GM18870 (cell line): Measurements from ENCODE around the gene UBE2J2.

Source experiments
- ATAC-seq: cut with Tn5 transposase; IDR thresholded peaks from one replicate; pipeline ENCODE4 v1.9.1; 2021; ENCODE audit warnings: moderate library complexity; ENCODE audit not compliant: unreplicated experiment

Gene UBE2J2

DNA sequence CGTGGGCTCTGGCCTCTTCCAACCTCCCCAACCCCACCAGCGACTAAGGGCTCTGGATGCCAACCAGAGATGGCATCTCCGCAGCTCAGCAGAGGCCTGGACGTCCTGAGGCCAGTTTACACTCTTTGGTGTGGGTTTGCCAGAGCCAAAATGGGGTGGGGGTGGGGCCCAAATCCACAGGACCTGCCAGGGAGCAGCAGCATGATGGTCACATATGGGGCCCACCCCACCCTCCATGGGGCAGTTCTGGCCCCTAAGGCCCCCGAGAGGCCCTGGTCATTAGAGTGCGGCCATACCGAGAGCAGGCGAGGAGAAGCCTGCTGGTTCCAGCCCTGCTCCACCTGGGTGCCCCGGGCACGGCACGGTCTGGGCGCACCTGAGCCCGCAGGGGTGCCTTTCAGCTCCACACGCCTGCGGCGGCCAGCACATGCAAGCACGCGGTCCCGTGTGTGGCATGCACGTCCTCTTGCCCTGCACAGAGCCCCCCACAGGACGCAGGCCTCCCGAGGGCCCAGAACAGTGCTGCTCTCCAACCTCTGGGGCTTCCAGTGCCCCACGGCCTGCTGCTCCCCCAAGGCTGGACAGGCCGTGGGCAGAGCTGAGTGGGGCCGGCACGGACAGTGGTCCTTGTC lies 31.9 kb downstream of the UBE2J2 start:
- ATAC-seq: no peak

DNA sequence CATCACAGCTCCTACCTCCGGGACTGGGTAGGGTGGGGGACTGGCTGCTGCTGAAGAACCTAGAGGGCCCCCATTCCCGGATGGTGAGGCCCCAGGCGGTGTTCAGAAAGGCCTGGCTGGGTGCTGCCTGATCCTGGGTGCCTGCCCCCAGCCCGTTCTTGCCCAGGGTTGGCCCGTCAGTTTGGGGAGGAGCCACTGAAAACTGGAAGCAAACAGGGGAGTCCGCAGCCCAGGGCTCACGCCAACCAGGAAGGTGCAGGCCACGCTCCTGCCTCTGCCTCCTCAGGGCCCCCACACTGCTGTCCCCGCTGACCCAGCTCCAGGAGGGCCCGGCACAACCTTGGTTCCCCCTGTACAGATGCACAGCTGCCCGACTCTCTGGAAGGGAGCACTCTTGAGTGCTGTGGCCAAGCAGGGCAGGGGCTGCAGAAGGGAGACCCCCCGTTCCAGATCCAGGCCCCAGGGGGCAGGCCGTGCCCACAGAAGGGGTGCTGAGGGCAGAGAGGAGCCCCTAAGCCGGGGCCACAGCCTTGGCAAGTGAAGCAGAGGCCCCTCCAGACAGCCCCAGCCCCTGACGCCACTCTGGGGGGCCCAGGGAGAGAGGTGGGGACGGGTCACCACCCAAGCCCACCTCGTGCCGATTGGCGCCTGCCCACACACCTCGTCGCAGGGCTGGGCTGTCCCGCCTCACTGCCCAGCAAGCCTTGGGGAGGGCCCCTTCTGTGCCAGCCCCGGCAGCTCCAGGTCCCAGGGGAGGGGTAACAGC lies 32.6 kb downstream of the UBE2J2 start:
- no peak for ATAC-seq

DNA sequence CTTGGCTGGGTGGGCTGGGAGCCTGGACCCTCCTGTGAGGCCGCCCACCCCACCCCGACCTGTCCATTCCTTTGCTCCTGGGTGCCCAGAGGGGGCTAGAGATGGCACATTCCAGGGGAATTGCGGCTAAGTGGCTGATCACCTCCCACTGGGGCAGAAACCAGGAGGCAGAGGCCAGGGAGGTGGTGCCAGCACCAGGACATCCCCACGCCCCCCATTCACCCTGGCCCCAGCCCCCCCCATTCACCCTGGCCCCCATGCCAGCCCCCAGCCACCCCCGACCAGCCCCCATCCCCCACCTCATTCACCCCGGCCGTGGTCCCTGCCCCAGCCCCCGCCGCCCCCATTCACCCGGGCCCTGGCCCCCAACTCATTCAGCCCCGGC lies 33.3 kb downstream of the UBE2J2 start:
- ATAC-seq: no peak

DNA sequence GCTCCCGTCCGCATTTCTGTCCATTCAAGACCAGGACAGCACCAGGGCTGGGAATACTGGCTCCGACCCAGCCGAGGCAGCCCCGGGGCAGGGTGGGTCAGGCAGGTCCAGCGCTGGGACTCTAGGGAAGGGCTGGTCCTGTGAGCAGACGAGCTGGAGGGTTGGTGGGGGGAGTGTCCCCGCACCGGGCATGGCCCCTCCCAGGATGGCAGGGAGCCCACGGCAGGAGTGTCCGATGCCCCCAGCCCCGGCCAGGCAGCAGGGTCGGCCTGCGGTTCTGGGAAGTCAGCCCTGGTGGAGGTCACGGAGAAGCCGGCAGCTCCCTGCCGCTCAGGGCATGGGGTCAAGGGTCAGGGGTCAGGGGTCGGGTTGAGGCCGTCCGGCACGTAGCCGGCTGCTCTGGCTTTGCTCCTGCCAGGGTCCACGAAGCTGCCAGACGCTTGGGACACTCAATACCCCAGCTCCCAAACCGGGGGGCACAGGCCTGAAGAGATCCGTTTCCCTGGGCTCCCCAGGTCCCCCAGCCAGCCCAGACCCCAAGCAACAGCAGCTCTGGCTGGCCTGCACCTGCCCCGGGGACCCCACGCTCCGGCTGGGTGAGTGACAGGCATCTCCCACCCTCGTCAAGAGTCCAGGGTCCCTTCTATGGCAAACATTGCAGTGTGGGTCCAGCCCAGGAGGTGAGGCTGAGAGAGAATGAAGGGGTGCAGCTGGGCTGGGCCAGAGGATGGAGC lies 33.9 kb downstream of the UBE2J2 start:
- no peak for ATAC-seq

DNA sequence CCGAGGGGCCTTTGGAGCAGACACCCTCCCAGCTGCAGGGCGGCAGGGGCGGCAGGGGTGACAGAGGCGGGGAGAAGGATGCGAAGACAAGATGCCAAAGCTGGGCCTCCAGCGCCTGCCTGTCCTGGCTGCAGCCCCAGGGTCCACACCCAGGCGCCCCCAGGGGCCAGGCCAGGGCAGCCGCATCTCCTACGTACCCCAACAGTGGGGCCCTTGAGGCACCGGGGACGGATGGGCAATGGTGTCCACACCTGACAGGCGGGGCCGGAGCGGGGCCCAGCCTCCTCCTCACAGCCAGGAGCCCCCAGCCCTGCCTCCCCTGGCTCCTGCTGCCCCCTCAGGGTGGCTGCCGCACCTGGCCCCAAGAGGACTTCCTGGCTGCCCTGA lies 34.4 kb downstream of the UBE2J2 start:
- ATAC-seq: no peak

DNA sequence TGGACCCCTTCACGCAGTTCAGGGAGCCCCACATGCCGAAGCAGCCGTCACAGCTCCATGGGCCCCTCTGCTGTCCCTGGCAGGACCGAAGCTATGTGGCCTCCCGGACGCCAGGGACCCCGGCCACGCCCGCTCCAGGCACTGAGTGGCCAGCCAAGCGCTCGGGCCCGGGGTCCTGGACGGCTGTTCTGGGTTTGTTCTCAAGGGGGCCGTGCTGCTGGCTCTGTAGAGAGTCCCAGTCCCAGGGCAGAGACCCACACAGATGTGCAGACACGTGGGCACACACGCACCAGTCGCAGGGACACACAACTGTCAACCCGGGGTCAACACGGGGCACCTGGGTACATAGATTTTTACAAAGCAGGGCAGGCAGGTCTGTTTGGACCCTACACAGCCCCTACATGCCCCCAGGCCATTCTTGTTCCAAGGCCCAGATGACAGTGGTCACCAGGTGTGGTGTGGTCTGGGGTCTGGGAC lies 34.9 kb downstream of the UBE2J2 start:
- ATAC-seq: no peak

DNA sequence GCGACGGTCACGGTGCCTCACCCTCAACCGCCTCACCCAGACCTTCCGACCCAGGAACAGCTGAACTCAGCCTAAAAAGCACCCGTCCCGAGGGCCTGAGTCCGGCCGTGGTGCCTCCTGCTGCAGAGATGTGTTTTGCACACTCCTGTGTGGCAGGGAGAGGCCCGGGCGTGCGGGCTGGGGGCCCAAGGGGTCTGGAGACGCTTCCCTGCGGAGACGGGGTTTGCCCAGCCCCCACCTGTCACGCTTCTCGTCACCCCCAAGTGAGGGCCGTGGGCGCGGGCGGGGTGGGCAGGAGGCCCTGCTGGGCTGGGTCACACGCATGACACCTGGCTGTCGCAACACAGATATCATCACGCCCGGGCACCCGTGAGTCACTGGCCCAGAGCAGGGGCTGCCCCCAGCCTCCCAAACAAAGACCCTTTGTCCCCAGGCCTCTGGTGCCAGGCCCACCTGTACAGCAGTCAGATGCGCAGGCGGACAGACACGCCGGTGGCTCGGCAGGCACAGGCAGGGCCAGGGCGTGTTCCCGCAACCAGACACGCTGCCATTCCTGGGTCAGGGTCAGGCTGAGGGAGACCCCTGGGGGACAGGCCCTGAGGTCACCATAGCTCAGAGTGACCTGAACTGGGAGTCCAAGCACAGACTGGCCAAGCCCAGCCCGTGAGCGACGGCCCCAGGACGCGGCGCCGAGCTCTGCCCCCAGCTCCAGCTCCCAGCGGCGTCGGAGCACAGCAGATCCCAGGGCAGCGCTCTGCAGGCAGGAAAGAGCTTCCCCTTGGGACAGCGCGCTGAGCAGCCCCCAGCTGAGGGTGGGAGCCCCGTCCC lies 35.6 kb downstream of the UBE2J2 start:
- ATAC-seq: no peak

DNA sequence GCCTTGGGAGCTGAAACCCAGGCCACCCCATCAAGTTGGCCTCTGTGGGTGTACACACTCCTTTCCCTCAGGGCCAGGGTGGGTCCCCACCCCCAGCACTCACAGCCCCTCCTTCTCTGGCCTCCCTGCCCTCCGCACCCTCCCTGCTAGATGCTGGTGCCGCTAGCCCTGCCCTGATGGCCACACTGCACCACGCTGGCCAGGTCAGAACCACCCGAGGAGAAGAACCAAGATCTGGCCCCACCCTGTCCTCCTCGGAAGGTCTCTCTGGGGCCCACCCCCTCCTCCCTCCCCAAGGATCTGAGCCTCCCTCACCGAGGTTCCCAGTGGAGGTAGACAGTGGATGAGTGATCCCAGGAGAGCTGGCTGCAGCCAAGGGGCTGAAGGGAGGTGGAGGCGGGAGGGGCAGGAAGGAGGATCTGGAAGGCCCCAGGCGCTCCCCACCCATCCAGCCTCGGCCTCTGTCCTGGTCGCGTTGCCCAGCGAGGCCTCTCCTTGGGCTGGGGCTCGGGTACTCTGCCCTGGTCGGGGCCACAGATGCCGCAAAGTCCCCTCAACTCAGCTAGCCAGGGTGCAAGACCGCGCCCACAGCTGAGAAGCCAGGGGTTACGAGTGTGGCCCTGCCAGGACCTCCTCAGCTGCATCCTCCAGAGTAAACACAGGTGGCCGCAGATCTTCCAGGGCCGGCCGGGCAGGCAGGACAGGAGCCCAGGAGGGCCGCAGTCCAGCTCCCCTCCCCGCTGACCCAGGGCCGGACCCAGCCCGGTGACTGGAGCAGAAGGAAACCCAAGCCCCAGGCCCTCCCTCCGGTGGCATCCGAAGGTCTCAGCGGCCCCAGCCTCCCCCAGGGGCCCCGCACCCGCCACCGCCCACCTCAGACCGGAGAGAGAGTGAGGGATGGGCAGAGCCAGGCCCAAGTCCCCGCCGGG lies 36.4 kb downstream of the UBE2J2 start:
- no peak for ATAC-seq

DNA sequence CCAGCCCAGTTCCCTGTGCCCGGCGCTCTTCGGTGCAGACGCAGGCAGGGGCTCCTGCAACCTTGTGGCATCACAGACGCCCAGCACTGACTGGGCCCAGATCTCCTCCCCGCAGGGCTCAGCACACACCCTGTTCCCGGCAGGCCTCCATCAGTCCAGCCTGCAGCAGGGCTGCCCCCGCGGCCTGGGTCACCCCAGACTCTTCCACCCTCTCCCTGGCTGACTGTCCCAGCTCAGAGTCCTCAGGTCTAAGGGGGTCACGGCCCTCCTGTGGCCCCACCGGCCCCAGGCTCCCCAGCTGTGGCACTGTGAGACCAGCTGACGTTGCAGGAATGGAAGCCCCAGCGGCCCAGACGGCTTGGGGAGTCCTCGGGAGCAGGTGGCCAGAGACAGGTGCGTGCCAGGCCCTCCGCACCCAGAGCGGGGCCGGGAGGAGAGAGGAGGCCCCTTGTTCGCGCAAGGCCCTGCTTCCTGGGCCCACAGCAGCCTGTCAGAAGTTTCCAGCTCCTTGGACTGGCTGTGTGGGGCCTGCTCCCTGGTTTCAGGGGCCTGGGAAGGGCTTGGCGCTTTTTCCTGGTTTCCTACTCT lies 37.4 kb downstream of the UBE2J2 start:
- ATAC-seq: no peak

DNA sequence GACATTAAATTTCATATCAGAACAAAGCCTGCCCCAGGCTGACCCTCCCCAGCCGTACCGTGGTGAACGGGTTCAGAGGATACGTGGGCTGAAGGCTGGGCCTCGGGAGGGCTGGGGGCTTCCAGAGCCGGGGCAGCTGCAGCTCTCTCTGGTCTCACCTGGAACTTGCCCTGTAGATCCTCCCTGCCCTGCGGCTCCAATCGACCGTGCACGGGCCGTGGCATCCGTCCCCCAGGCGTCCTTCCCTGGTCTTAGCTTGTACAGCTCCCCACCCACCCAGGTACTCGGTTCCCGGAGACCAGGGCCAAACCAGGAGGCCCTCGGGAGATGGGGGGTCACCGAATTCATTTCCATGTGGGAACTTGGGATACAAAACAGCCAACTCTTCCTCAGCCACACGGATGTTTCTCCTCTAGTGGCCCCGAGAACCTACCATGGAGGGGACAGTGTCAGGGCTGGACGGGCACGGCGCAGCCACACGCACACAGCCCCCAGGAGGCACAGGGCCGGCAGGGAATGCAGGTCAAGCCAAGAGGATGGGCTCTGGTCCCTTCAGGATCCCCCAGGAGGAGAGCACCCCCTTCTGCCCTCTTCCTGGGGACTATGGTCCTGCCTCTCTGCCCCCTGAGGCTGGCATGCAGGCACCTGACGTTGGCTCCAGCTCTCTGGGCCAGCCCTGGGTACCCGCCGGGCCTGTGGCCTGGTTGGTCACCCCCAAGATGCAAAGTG lies 38.5 kb downstream of the UBE2J2 start:
- no peak for ATAC-seq

DNA sequence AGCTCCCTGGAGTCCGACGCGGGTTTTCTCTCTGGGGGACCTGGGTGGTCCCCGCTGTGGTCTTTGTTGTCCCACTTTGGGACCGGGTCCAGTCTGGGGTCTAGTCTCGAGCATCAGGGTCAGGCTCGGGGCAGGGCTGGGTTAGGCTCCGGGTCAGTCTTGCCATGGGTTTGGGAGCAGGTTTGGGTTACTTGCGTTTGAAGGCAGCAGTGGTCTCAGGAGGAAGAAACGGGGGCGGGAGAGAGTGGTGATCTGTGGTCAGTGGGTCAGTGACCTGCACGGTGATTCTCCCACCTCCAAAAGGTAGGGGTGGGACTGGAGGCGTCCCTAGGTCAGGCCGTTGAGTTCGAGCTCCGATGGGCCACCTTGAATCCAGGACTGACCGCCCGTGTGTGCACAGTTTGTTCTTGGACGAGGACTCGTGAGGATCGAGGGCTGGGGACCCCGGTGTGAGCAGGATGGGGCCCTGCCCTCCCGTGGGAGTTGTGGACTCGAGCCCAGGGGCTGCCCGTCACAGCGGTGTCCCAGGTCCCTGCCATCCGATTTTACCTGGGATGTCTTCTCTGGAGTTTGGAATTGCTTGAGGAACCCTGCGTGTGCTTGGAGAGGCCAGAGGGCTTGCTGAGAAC lies 39.4 kb downstream of the UBE2J2 start:
- no peak for ATAC-seq

DNA sequence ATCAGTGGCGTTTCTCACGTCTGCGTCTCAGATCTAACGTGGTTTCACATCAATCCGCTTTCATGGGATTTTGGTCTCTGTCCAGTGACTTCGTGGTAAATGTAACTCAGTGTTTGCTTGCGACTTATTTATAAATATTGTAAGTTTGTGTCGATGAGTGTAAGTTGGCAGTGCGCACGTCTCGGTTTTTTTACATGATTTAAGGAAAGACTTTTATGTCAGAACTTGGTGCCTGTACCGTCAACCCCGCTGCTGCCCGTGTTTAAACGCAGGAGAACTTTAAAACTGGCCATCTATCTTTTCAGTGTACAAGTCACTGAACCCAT lies 40.1 kb downstream of the UBE2J2 start:
- no peak for ATAC-seq

DNA sequence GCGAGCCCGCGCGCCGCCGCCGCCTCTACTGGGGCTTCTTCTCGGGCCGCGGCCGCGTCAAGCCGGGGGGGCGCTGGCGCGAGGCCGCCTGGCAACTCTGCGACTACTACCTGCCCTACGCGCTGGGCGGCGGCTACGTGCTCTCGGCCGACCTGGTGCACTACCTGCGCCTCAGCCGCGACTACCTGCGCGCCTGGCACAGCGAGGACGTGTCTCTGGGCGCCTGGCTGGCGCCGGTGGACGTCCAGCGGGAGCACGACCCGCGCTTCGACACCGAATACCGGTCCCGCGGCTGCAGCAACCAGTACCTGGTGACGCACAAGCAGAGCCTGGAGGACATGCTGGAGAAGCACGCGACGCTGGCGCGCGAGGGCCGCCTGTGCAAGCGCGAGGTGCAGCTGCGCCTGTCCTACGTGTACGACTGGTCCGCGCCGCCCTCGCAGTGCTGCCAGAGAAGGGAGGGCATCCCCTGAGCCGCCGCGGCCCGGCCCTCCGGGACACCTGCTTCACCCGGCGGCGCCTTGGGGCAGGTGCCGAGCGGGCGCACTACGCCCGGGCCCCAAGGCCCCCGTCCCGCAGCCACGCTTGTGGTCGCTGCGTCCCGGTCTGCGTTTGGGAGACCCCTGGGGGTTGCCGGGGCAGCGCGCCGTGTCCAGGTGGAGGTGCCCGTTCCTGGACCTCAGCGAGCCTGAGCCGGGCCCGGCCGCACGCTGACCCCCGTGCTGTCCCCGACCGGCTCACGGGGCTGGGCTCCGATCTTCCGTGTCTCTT lies 40.7 kb downstream of the UBE2J2 start:
- no peak for ATAC-seq

DNA sequence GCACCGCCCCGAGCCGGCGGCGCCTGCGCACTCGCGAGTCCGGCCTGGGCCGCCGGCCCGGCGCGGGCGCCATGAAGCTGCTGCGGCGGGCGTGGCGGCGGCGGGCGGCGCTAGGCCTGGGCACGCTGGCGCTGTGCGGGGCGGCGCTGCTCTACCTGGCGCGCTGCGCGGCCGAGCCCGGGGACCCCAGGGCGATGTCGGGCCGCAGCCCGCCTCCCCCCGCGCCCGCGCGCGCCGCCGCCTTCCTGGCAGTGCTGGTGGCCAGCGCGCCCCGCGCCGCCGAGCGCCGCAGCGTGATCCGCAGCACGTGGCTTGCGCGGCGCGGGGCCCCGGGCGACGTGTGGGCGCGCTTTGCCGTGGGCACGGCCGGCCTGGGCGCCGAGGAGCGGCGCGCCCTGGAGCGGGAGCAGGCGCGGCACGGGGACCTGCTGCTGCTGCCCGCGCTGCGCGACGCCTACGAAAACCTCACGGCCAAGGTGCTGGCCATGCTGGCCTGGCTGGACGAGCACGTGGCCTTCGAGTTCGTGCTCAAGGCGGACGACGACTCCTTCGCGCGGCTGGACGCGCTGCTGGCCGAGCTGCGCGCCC lies 41.4 kb downstream of the UBE2J2 start, which contains the start of gene B3GALT6:
TSS of gene B3GALT6 (plus strand) at position 30 of the 588 bp plus-strand sequence. CDS start at position 72, 42 bp downstream.
- no peak for ATAC-seq

DNA sequence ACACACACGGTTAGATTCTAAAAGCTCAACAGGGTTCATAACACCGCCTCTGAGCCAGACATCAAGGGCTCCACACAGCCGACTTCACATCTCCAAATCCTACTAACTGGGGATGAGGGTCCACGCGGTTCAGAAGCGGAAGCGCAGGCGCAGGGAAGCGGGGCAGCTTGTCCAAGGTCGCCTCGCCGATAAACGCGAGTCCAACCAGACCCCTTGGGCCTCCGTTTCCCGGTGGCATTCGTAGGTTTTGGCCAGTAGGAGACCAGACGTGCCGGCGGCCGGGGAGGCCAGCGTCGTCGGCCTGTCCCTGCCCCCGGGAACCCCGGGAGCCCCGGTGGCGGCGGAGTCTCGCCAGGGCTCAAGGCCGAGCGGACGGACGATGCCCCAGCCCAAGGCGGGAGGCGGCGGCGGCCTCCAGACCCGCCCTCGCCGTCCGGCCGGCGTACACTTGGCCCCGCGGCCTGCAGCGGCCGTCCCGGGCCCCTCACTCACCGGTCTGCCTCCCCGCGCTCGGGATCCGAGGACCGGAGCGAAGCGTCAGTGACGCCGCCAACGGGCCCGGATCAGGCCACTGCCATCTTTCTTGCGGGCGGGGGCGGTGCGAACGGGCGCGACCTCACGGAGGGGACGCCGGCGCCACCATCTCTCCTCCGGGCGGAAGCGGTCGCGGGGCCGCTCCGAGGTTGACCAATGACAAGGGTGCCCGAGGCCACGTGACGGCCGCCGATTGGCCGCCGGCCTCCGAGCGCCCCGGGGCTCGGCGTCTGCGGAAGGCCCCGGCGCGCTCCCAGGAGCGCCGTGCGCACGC lies 42.0 kb downstream of the UBE2J2 start, which contains the start of gene SDF4:
TSS of gene SDF4 (minus strand) at position 602 of the 808 bp plus-strand sequence. CDS start 3,229 bp downstream, outside the sequence.
- ATAC-seq: peak; percentile 72

DNA sequence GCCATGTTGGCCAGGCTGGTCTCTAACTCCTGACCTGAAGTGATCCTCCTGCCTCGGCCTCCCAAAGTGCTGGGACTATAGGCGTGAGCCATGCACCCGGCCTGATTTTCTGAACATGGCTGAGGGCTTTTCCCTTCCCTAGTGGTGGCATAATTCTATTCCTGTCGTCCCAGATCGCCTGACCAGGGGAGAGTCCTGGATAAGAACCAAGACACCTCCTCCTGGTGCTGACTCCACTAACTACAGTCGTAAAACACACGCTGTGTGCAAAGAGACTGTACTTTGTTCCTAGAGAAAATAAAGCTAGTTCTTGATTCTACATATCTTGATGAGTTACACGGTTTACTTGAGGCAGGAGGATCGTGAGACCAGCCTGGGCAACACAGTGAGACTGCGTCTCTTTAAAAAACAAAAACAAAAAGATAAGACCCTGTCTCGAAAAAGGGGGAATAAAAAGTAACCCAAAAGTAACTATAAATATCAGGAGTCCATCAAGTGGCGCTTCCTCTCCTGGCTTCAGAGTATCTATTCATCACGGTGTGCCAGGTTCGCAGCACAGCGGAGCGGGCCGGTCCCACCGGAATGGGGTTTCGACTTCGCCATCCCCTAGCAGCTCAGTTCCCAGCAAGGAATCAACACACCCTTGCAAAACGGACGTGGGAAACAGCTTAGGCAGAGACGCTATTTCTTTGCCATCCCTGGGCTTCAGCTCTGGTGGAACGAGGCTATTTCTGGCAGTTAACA lies 42.8 kb downstream of the UBE2J2 start:
- no peak for ATAC-seq
